Measurements from ENCODE around the gene MLC1. TPM values are rescaled to one million over a fixed set of nuclear protein-coding genes. Genes with fewer than 3 reads are reported as not detected.

The MLC1 gene
- total and polyA plus RNA-seq, 4 donors: 0.13 to 9.4 (median 0.33) TPM; not detected in 1

DNA sequence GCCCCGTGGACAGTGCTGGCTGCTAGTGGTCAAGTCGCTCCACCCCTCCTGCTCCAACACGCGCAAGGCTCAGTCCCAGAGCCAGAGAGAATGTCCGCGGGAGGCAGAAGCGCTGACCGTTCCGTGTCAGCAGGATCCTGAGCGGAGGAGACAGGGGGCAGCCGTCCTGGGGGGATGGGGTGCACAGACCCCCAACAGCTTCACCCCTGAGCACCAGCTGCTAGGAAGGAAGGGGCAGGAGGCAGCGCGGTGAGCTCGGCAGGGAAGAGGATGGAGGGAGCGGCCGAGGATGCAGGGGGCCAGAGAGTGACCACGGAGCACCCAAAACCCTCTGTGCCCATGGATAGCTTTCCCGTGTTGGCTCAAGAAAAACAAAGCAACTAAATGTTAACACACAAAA is 20.8 kb downstream of the MLC1 start:
- no peak overlapping the region for H3K9ac ChIP-seq (ENCODE audit: low read depth in 1 of 2, low read length in 2 of 2)
- H3K36me3 ChIP-seq (ENCODE audit: control insufficient read depth in 4 of 4, insufficient read depth in 3 of 4, low read depth in 1 of 4, low read length in 3 of 4): no peaks in the 10 kb centered on the region
- H3K27me3 ChIP-seq (ENCODE audit: control insufficient read depth in 4 of 4, insufficient read depth in 4 of 4, low read length in 3 of 4): no peaks in the 10 kb centered on the region
- WGBS: 72% methylated on average over 18 of the region's 18 CpGs
- TF ChIP-seq, protein P1, sequence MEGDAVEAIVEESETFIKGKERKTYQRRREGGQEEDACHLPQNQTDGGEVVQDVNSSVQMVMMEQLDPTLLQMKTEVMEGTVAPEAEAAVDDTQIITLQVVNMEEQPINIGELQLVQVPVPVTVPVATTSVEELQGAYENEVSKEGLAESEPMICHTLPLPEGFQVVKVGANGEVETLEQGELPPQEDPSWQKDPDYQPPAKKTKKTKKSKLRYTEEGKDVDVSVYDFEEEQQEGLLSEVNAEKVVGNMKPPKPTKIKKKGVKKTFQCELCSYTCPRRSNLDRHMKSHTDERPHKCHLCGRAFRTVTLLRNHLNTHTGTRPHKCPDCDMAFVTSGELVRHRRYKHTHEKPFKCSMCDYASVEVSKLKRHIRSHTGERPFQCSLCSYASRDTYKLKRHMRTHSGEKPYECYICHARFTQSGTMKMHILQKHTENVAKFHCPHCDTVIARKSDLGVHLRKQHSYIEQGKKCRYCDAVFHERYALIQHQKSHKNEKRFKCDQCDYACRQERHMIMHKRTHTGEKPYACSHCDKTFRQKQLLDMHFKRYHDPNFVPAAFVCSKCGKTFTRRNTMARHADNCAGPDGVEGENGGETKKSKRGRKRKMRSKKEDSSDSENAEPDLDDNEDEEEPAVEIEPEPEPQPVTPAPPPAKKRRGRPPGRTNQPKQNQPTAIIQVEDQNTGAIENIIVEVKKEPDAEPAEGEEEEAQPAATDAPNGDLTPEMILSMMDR (IDR thresholded peaks at IDR 0.05; ENCODE audit: low read depth, low read length, missing input control): no peak
- TF ChIP-seq REST (IDR thresholded peaks at IDR 0.05): no peak
- TF ChIP-seq NR2F2 (IDR thresholded peaks at IDR 0.05): no peak
- TF ChIP-seq HNF4A (conservative IDR thresholded peaks at IDR 0.05): no peak
- no peak for TF ChIP-seq SP1 (IDR thresholded peaks at IDR 0.05)
- TF ChIP-seq, protein P2, sequence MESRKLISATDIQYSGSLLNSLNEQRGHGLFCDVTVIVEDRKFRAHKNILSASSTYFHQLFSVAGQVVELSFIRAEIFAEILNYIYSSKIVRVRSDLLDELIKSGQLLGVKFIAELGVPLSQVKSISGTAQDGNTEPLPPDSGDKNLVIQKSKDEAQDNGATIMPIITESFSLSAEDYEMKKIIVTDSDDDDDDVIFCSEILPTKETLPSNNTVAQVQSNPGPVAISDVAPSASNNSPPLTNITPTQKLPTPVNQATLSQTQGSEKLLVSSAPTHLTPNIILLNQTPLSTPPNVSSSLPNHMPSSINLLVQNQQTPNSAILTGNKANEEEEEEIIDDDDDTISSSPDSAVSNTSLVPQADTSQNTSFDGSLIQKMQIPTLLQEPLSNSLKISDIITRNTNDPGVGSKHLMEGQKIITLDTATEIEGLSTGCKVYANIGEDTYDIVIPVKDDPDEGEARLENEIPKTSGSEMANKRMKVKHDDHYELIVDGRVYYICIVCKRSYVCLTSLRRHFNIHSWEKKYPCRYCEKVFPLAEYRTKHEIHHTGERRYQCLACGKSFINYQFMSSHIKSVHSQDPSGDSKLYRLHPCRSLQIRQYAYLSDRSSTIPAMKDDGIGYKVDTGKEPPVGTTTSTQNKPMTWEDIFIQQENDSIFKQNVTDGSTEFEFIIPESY (IDR thresholded peaks at IDR 0.05): no peak
- no peak for TF ChIP-seq TAF1 (conservative IDR thresholded peaks at IDR 0.05)
- TF ChIP-seq GABPA (IDR thresholded peaks at IDR 0.05 in 1 of 2, conservative IDR thresholded peaks at IDR 0.05 in 1 of 2): no peak
- no peaks in the 10 kb centered on the region for H3K4me1 ChIP-seq (ENCODE audit: control insufficient read depth in 4 of 4, insufficient read depth in 4 of 4, low read length in 3 of 4)
- H3K9me3 ChIP-seq (ENCODE audit: control insufficient read depth in 4 of 4, low read length in 3 of 4): no peaks in the 10 kb centered on the region
- H3K4me3 ChIP-seq (ENCODE audit: low read depth in 1 of 3, low read length in 3 of 3): no peak overlapping the region
- no peak for DNase-seq (ENCODE audit: low spot score)
- H3K27ac ChIP-seq (ENCODE audit: low read depth in 1 of 2, low read length in 2 of 2): no peak overlapping the region

DNA sequence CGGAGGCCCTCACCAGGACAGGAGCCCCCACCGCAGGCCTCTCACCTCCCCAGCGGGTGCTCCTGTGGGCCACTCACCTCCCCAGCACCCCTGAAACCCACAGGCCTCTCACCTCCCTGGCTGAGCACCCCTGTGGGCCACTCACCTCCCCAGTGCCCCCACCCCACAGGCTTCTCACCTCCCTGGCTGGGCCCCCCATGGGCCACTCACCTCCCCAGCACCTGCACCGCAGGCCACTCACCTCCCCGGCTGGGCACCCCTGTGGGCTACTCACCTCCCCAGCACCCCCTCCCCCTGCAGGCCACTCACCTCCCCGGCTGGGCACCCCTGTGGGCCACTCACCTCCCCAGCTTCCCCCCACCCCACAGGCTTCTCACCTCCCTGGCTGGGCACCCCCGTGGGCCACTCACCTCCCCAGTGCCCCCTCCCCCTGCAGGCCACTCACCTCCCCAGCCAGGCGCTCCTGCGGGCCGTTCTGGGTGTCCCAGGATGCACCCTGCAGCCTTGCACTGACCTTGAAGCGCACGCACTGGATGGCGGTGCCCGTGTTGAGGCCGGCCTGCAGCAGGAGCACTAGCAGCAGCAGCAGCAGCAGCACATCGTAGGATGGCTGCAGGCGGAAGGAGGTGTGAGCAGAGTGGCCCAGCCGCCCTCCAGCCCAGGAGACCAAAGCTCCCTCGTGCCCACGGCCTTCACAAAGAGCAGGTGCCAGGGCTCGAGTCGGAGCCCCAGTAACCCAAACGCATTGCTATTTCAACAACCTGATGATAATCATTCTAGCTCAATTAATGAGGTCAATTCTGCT is 21.4 kb downstream of the MLC1 start:
- Histone ChIP-seq H3K27ac (ENCODE audit: low read depth in 1 of 2, low read length in 2 of 2) (no peak overlapping the region), H3K4me1 (ENCODE audit: control insufficient read depth in 4 of 4, insufficient read depth in 4 of 4, low read length in 3 of 4) (no peaks in the 10 kb centered on the region), H3K27me3 (ENCODE audit: control insufficient read depth in 4 of 4, insufficient read depth in 4 of 4, low read length in 3 of 4) (no peaks in the 10 kb centered on the region), H3K9me3 (ENCODE audit: control insufficient read depth in 4 of 4, low read length in 3 of 4) (no peaks in the 10 kb centered on the region), H3K9ac (ENCODE audit: low read depth in 1 of 2, low read length in 2 of 2) (no peak overlapping the region), H3K36me3 (ENCODE audit: control insufficient read depth in 4 of 4, insufficient read depth in 3 of 4, low read depth in 1 of 4, low read length in 3 of 4) (no peaks in the 10 kb centered on the region), H3K4me3 (ENCODE audit: low read depth in 1 of 3, low read length in 3 of 3) (no peak overlapping the region)
- DNase-seq (ENCODE audit: low spot score): no peak
- 76% methylated on average over 23 of the region's 23 CpGs for WGBS
- TF ChIP-seq RXRA (IDR thresholded peaks at IDR 0.05): no peak
- no peak for TF ChIP-seq SP1 (IDR thresholded peaks at IDR 0.05)
- no peak for TF ChIP-seq YY1 (IDR thresholded peaks at IDR 0.05)
